GM12878 (cell line): ENCODE results near the gene PLEKHF1. TPM values are rescaled to one million over a fixed set of nuclear protein-coding genes. Genes with fewer than 3 reads are reported as not detected.

ENCODE experiments used
- CEBPB ChIP-seq, 2 experiments: fragments of 150-350 bp in 1 of 2; IDR thresholded peaks; 2 replicates each; pipeline ENCODE4 v1.6.1; 2012 to 2014; ENCODE audit warnings: low read depth in 2 of 2, low read length in 2 of 2, borderline replicate concordance in 1 of 2, inconsistent platforms in 1 of 2
- CTCF ChIP-seq, 3 experiments: IDR thresholded peaks in 2 of 3; conservative IDR thresholded peaks in 1 of 3; 2 replicates each; pipeline ENCODE4 v1.5.1; 2011; ENCODE audit warnings: low read depth in 3 of 3, low read length in 3 of 3, mild to moderate bottlenecking in 3 of 3, control low read depth in 2 of 3, moderate library complexity in 2 of 3, inconsistent platforms in 1 of 3, mixed read lengths in 1 of 3; ENCODE audit not compliant: control insufficient read depth in 2 of 3, insufficient read depth in 1 of 3; ENCODE audit errors: extremely low read depth in 1 of 3
- FOXM1 ChIP-seq: IDR thresholded peaks from 2 replicates; pipeline ENCODE4 v1.6.1; 2012; ENCODE audit warnings: low read depth, mild to moderate bottlenecking, inconsistent platforms, low read length, moderate library complexity
- MXI1 ChIP-seq: fragments of 150-350 bp; IDR thresholded peaks from 2 replicates; pipeline ENCODE4 v1.6.1; 2011; ENCODE audit warnings: low read depth, mild to moderate bottlenecking, inconsistent platforms, low read length, improper control_type of control experiment
- RB1 ChIP-seq: fragments of 450-650 bp; formaldehyde crosslinking; IDR thresholded peaks from 2 replicates; pipeline ENCODE4 v1.6.1; 2017; ENCODE audit warnings: mild to moderate bottlenecking, borderline replicate concordance
- ZBED1 ChIP-seq: IDR thresholded peaks from 2 replicates; pipeline ENCODE4 v1.6.1; 2016; ENCODE audit warnings: borderline replicate concordance
- ZBTB11 ChIP-seq: fragments of 450-650 bp; formaldehyde crosslinking; IDR thresholded peaks from 2 replicates; pipeline ENCODE4 v1.5.0; 2022; ENCODE audit warnings: mild to moderate bottlenecking, missing genetic modification characterization
- ZNF207 ChIP-seq: fragments of 450-650 bp; IDR thresholded peaks from 2 replicates; pipeline ENCODE4 v1.6.1; 2014; ENCODE audit warnings: antibody characterized with exemption, mild to moderate bottlenecking, borderline replicate concordance
- ZSCAN29 ChIP-seq: fragments of 450-650 bp; IDR thresholded peaks from 2 replicates; pipeline ENCODE4 v1.6.1; 2017; ENCODE audit warnings: mild to moderate bottlenecking, moderate library complexity
- polyA plus RNA-seq, 11 experiments: library from polyadenylated mRNA; depleted of rRNA in 4 of 11; unstranded in 6 of 11; stranded (reverse) in 5 of 11; fragments of >200 nt; fragmentation: Nextera tagmentation in 4 of 11; fragmentation: Illumina TruSeq in 1 of 11; extraction: Ambion mirVana in 4 of 11; extraction: Trizol in 1 of 11; gene quantifications; 1 replicate in 1 of 11; 2 replicates in 10 of 11; pipeline versions ENCODE4 v1.2.1 to v1.2.3, GENCODE V29; 2011 to 2016; ENCODE audit warnings: inconsistent platforms in 2 of 11, missing spikeins in 2 of 11, low read depth in 1 of 11
- total RNA-seq, 4 experiments: library from RNA; depleted of rRNA in 3 of 4; stranded (reverse); fragments of >200 nt in 3 of 4; fragmentation: Illumina TruSeq in 1 of 4; extraction: Trizol in 1 of 4; gene quantifications; 2 replicates each; pipeline versions ENCODE4 v1.2.1 to v1.2.3, GENCODE V29; 2013 to 2021
- TF ChIP-seq, protein P1 (sequence below): fragments of 450-650 bp; IDR thresholded peaks from 2 replicates; pipeline ENCODE4 v1.6.1; 2017; ENCODE audit warnings: borderline replicate concordance

Gene PLEKHF1
- total and polyA plus RNA-seq, 10 of the 15 experiments (the other 5 are each of a cell fraction or from before 2014, with no cell fraction given): 0.10 to 20.3 (median 15.3) TPM

- TF ChIP-seq ZBTB11 (CRISPR knock-in tag) (no peak), CTCF (IDR thresholded peaks at IDR 0.05 in 2 of 3, conservative IDR thresholded peaks at IDR 0.05 in 1 of 3; ENCODE audit: control insufficient read depth in 2 of 3, extremely low read depth in 1 of 3, insufficient read depth in 1 of 3, low read depth in 3 of 3, low read length in 3 of 3) (peak; percentile 31 to 68 (median 65); a peak in 5 of 6 replicates), ZBED1 (no peak), MXI1 (peak; percentile 79), CEBPB (IDR thresholded peaks at IDR 0.05; ENCODE audit: borderline replicate concordance in 1 of 2, low read depth in 2 of 2, low read length in 2 of 2) (no peak), ZSCAN29 (no peak), ZNF207 (no peak), RB1 (no peak), FOXM1 (no peak; the same call in 1 of the 2 replicates)
- TF ChIP-seq, protein P1, sequence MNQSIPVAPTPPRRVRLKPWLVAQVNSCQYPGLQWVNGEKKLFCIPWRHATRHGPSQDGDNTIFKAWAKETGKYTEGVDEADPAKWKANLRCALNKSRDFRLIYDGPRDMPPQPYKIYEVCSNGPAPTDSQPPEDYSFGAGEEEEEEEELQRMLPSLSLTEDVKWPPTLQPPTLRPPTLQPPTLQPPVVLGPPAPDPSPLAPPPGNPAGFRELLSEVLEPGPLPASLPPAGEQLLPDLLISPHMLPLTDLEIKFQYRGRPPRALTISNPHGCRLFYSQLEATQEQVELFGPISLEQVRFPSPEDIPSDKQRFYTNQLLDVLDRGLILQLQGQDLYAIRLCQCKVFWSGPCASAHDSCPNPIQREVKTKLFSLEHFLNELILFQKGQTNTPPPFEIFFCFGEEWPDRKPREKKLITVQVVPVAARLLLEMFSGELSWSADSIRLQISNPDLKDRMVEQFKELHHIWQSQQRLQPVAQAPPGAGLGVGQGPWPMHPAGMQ: no peak
Measured at GRCh38 chr19:29671393-29672160, 6.3 kb downstream of the PLEKHF1 start (continued).
